IMR-90 (cell line): ENCODE results near the gene ATP1A2.

Source experiments
- BHLHE40 ChIP-seq: fragments of 150-350 bp; IDR thresholded peaks from 2 replicates; pipeline ENCODE4 v1.6.1; 2016; ENCODE audit warnings: mild to moderate bottlenecking, low read depth, low read length
- CHD1 ChIP-seq: IDR thresholded peaks from 2 replicates; pipeline ENCODE4 v1.6.1; 2012; ENCODE audit warnings: low read depth, low read length, improper control_type of control experiment
- RAD21 ChIP-seq: IDR thresholded peaks from 2 replicates; pipeline ENCODE4 v1.6.1; 2012; ENCODE audit warnings: low read length, improper control_type of control experiment
- RCOR1 ChIP-seq: IDR thresholded peaks from 2 replicates; pipeline ENCODE4 v1.6.1; 2012; ENCODE audit warnings: mild to moderate bottlenecking, low read length, improper control_type of control experiment; ENCODE audit not compliant: insufficient replicate concordance
- RFX5 ChIP-seq: IDR thresholded peaks from 2 replicates; pipeline ENCODE4 v1.8.0; 2012; ENCODE audit warnings: low read depth, mild to moderate bottlenecking, low read length, moderate library complexity
- TF ChIP-seq, protein P1 (sequence below): conservative IDR thresholded peaks from 2 replicates; pipeline ENCODE4 v1.5.1; 2012; ENCODE audit warnings: mild to moderate bottlenecking, low read depth, low read length, improper control_type of control experiment

DNA sequence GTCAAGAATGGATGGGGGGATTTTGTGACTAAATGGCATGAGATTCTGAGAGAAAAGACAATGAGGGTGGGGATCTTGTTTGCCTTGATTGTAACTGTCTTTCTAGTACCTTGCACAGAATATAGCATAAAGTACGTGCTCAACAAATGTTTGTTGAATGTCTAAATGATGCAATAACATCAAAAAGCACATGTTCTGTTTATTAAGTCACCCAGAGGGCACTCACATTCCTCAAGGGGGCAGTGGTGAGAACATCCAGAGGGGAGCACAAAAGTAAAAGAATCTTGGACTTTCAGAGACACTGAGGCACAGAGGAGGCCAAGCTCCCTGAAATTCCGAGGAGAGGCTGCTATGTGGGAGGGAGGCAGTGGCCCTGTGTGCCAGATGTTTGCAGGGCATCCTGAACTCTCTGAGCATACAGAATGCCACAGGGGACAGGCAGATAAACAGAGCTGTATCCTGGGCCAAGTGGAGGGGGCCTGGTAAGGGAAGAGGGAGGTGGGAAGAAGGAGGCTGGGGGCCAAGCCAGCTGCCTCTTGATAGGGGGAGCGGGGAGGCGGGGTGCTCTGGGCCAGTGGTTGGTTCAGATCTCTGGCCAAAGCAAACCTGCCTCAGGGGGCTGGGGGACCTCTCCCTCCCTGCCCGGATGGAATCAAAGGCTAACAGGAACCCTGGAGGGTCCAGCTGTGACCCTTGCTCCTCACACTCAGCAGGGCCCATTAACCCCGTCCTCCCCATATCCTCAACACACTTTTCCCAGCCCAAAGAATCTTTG is 6.5 kb upstream of the ATP1A2 start:
- TF ChIP-seq BHLHE40 (no peak), RFX5 (no peak), CHD1 (no peak), RCOR1 (no peak), RAD21 (peak; percentile 28; the same call in 1 of the 2 replicates)
- TF ChIP-seq, protein P1, sequence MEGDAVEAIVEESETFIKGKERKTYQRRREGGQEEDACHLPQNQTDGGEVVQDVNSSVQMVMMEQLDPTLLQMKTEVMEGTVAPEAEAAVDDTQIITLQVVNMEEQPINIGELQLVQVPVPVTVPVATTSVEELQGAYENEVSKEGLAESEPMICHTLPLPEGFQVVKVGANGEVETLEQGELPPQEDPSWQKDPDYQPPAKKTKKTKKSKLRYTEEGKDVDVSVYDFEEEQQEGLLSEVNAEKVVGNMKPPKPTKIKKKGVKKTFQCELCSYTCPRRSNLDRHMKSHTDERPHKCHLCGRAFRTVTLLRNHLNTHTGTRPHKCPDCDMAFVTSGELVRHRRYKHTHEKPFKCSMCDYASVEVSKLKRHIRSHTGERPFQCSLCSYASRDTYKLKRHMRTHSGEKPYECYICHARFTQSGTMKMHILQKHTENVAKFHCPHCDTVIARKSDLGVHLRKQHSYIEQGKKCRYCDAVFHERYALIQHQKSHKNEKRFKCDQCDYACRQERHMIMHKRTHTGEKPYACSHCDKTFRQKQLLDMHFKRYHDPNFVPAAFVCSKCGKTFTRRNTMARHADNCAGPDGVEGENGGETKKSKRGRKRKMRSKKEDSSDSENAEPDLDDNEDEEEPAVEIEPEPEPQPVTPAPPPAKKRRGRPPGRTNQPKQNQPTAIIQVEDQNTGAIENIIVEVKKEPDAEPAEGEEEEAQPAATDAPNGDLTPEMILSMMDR, result peak; percentile 55
